VCaP (cell line): Measurements from ENCODE around the gene KCNS1.

Source experiments
- H3K27ac ChIP-seq: fragments of 450-650 bp; 2 replicates; pipeline ENCODE4 v1.5.1; 2017
- CTCF ChIP-seq: fragments of 450-650 bp; conservative IDR thresholded peaks from 2 replicates; pipeline ENCODE4 v1.5.1; 2017; ENCODE audit warnings: mild to moderate bottlenecking, moderate library complexity

KCNS1 gene

GRCh38 chr20:45077559-45077958 is 23.4 kb downstream of the KCNS1 start:
- peak overlapping the region; percentile 24 for H3K27ac ChIP-seq
- TF ChIP-seq CTCF = no peak

- no peak for TF ChIP-seq CTCF
- H3K27ac ChIP-seq = no peak overlapping the region
Observed at GRCh38 chr20:45073221-45073620, 27.7 kb downstream of the KCNS1 start.

- H3K27ac ChIP-seq = no peak overlapping the region
- no peak for TF ChIP-seq CTCF
Observed at GRCh38 chr20:45072066-45072465, 28.9 kb downstream of the KCNS1 start.

- H3K27ac ChIP-seq = no peak overlapping the region
- no peak for TF ChIP-seq CTCF
Observed at GRCh38 chr20:45070932-45071632, 29.8 kb downstream of the KCNS1 start.

- TF ChIP-seq CTCF = no peak
- H3K27ac ChIP-seq = peak overlapping the region; percentile 32
Observed at GRCh38 chr20:45069261-45069660, 31.7 kb downstream of the KCNS1 start.

- H3K27ac ChIP-seq = no peak overlapping the region
- TF ChIP-seq CTCF = no peak
Observed at GRCh38 chr20:45067558-45067957, 33.4 kb downstream of the KCNS1 start.

GRCh38 chr20:45067087-45067486 is 33.8 kb downstream of the KCNS1 start:
- no peak overlapping the region for H3K27ac ChIP-seq
- TF ChIP-seq CTCF = no peak
